MCF 10A (cell line): ENCODE data around the gene HCK. TPM values are rescaled to one million over a fixed set of nuclear protein-coding genes. Genes with fewer than 3 reads are reported as not detected.

Source experiments
- BruUV-seq: library from RNA; stranded (reverse); fragments of 400-500 nt; replicated peaks from 2 replicates; lab custom pipeline; 2021; lab: Mats Ljungman, UMichigan
- CTCF ChIA-PET: fragments of 300-600 bp; sonication (Branson Sonifier 250); formaldehyde crosslinking; extraction: SDS; loops from one replicate; lab custom pipeline; 2021; ENCODE audit warnings: antibody characterized with exemption, inconsistent platforms; lab: Yijun Ruan, JAX
- POLR2A ChIA-PET: fragments of 300-600, 350-650 bp; sonication (Branson Sonifier 250); formaldehyde crosslinking; extraction: SDS; loops from one replicate; lab custom pipeline; 2020; ENCODE audit warnings: antibody characterized with exemption, inconsistent platforms; lab: Yijun Ruan, JAX
- DNase-seq: peaks from one replicate; pipeline ENCODE4 v3.0.0-alpha.2; 2018; ENCODE audit not compliant: unreplicated experiment
- H3K27ac Mint-ChIP-seq: one replicate; pipeline ENCODE4 v1.8.0; 2022; ENCODE audit warnings: mild to moderate bottlenecking, low read depth, mixed read lengths; ENCODE audit not compliant: unreplicated experiment
- H3K27me3 Mint-ChIP-seq: one replicate; pipeline ENCODE4 v1.8.0; 2022; ENCODE audit warnings: mixed read lengths; ENCODE audit not compliant: insufficient read depth, unreplicated experiment
- H3K36me3 Mint-ChIP-seq: one replicate; pipeline ENCODE4 v1.8.0; 2022; ENCODE audit warnings: mild to moderate bottlenecking, moderate library complexity, mixed read lengths; ENCODE audit not compliant: insufficient read depth, unreplicated experiment
- H3K4me1 Mint-ChIP-seq: one replicate; pipeline ENCODE4 v1.8.0; 2022; ENCODE audit warnings: mixed read lengths; ENCODE audit not compliant: insufficient read depth, unreplicated experiment
- H3K4me3 Mint-ChIP-seq: one replicate; pipeline ENCODE4 v1.8.0; 2022; ENCODE audit warnings: mild to moderate bottlenecking, moderate library complexity, mixed read lengths; ENCODE audit not compliant: unreplicated experiment
- H3K9me3 Mint-ChIP-seq: one replicate; pipeline ENCODE4 v1.8.0; 2022; ENCODE audit warnings: mixed read lengths; ENCODE audit not compliant: unreplicated experiment
- intact Hi-C: fragments of 100-400 bp; cut with micrococcal nuclease; formaldehyde crosslinking; loops from 2 replicates; pipeline ENCODE4 v1.14.1; 2022
- total RNA-seq: library from RNA; stranded (reverse); gene quantifications from 2 replicates; pipeline ENCODE4 v1.2.3, GENCODE V29; 2022
- TF ChIP-seq, protein P1 (sequence below): fragments of 200-600 bp; IDR thresholded peaks from one replicate; pipeline ENCODE4 v1.8.0; 2022; ENCODE audit warnings: antibody characterized with exemption, mild to moderate bottlenecking; ENCODE audit not compliant: unreplicated experiment

The HCK gene
- total RNA-seq, 1 experiment from 2014 or later: not detected

DNA sequence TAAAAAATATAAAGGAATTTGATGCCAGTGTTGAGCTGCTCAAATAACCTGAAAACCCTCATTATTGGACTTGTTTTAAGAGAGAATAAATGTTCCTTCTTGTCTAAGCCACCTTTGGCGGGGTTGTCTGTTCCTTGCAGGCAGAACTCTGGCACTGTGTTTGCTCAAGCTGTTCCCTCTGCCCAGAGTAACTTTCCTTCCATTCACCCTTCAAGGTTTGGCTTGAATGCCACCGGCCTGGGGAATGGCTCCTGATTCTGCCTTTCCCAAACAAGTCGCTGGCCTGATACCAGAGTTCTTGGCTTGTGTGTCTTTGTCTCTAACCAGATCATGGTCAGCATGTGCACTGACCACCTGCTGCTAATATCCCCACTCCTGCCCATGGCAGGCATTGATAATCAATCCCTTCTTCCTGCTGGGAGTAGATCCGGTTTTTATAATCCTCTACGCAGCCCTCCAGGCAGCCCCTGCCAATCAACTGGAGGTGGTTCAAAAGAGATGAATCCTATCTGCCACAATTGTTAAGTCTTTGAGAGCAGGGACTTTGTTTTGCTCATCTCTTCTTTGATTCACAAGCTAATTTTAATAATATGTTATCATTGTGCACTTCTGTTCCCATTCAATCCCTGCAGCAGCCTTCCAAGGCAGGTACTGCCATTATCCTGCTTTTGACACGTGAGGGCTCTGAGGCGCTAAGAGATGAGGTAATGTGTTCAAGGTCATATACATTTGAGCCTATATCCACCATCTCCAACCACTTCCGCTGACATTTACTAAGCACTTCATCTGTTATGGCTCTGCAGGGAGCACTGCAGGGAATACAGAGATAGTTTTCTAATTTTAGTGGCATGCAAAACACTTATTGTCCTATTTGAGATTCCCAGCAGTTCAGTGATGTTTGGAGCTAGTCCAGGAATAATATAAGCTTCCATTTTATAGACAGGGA, 44.9 kb upstream of the HCK start:
- Mint-ChIP-seq H3K27ac (no peak overlapping the region), H3K9me3 (no peaks in the 10 kb centered on the region), H3K4me3 (no peak overlapping the region), H3K4me1 (no peaks in the 10 kb centered on the region), H3K36me3 (no peaks in the 10 kb centered on the region), H3K27me3 (peaks cover 31% of the 10 kb centered on the region)
- intact Hi-C loops: no loop called here
- no TSS peak for BruUV-seq
- CTCF ChIA-PET: interaction anchor here (0.6 to 2.9 kb wide), 13 partner anchors 10 to 968 kb away, joined by 3 to 12 read pairs (median 5); partner anchors contain the start of gene PDRG1
- TF ChIP-seq, protein P1, sequence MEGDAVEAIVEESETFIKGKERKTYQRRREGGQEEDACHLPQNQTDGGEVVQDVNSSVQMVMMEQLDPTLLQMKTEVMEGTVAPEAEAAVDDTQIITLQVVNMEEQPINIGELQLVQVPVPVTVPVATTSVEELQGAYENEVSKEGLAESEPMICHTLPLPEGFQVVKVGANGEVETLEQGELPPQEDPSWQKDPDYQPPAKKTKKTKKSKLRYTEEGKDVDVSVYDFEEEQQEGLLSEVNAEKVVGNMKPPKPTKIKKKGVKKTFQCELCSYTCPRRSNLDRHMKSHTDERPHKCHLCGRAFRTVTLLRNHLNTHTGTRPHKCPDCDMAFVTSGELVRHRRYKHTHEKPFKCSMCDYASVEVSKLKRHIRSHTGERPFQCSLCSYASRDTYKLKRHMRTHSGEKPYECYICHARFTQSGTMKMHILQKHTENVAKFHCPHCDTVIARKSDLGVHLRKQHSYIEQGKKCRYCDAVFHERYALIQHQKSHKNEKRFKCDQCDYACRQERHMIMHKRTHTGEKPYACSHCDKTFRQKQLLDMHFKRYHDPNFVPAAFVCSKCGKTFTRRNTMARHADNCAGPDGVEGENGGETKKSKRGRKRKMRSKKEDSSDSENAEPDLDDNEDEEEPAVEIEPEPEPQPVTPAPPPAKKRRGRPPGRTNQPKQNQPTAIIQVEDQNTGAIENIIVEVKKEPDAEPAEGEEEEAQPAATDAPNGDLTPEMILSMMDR: no peak
- no peak for DNase-seq
- POLR2A ChIA-PET: no interaction called here

DNA sequence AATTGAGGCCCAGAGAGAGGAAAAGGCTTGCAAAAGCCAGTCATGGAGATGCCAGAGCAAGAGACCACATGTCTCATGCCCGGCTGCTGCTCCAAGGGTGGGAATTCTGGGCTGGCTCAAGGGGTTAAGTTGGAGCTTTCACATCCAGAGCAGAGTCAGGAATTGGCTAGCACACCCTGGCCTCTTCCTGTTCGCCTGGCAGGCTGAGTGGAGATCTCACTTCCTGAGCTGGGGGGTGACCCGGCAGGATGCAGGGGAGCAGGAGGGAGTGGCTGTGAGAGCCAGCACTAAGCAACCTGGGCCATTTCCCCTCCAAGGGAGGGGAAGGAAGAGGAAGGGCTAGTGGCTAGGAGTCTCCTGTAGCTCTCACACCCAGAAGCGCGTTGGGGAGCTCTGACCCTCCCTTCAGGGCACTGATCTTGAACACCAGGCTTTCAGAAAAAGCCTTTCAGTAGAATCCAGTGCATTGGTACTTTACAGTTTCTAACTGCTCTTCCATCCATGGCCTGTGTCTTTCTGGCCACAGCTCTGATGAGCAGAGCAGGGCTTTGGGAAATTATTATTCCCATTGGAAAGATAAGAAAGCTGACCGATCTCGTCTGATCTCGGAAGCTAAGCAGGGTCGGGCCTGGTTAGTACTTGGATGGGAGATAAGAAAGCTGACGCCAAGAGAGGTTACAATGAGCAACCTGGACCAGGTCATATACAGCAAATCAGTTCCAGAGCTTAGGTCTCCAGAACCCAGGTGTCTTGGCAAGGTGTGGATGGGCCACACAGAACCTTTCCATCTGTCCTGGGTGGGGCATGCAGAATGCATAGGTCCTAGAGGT, 44.0 kb upstream of the HCK start:
- Mint-ChIP-seq H3K27me3 (peaks cover 31% of the 10 kb centered on the region), H3K9me3 (no peaks in the 10 kb centered on the region), H3K4me1 (no peaks in the 10 kb centered on the region), H3K27ac (no peak overlapping the region), H3K36me3 (no peaks in the 10 kb centered on the region), H3K4me3 (no peak overlapping the region)
- DNase-seq: no peak
- POLR2A ChIA-PET: no interaction called here
- CTCF ChIA-PET: interaction anchor here (0.6 to 2.9 kb wide), 13 partner anchors 9 to 185 kb away, joined by 3 to 12 read pairs (median 5); partner anchors contain the start of gene PDRG1
- intact Hi-C loops: no loop called here
- BruUV-seq: no TSS peak
- TF ChIP-seq, protein P1: no peak

DNA sequence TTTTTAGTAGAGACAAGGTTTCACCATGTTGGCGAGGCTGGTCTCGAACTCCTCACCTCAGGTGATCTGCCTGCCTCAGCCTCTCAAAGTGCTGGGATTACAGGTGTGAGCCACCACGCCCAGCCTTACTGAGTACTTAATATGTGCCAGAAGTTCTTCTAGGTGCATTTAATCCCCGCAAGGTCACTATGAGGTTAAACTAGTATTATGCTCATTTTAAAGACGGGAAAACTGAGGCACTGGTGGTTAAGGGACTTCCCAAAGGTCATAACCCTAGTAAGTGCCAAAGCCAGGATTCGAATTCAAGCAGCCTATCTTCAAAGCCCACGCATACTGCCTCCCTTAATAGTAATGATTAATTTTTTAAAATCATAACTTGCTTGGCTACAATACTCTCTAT, 42.5 kb upstream of the HCK start:
- no peaks in the 10 kb centered on the region for H3K9me3 Mint-ChIP-seq
- no peak overlapping the region for H3K4me3 Mint-ChIP-seq
- no peaks in the 10 kb centered on the region for H3K4me1 Mint-ChIP-seq
- DNase-seq: no peak
- intact Hi-C loops: no loop called here
- ChIA-PET CTCF (no interaction called here), POLR2A (no interaction called here)
- no TSS peak for BruUV-seq
- TF ChIP-seq, protein P1: no peak
- peaks cover 33% of the 10 kb centered on the region for H3K27me3 Mint-ChIP-seq
- no peaks in the 10 kb centered on the region for H3K36me3 Mint-ChIP-seq
- H3K27ac Mint-ChIP-seq: no peak overlapping the region

- no peaks in the 10 kb centered on the region for H3K9me3 Mint-ChIP-seq
- no peak within 1 kb of the TSS for H3K27ac Mint-ChIP-seq
- BruUV-seq: no TSS peak
- ChIA-PET POLR2A (no interaction called here), CTCF (interaction anchor here (0.7 kb wide), 1 partner anchor 19 kb away, joined by 3 read pairs; no protein-coding TSS in a partner anchor)
- no peak for DNase-seq
- intact Hi-C loops: no loop called here
- no peaks in the 10 kb centered on the region for H3K36me3 Mint-ChIP-seq
- H3K4me3 Mint-ChIP-seq: no peak within 1 kb of the TSS
- H3K4me1 Mint-ChIP-seq: no peaks in the 10 kb centered on the region
- TF ChIP-seq, protein P1: no peak
- H3K27me3 Mint-ChIP-seq: peaks cover 38% of the 10 kb centered on the region
These were observed 41.9 kb upstream of the HCK start, which contains the start of gene CCM2L for GRCh38 chr20:32010101-32010500. Gene CCM2L, plus strand, starts transcription at chr20:32010438. Its CDS starts 17 bp downstream, at chr20:32010455.
